CD4-positive, alpha-beta T cell treated with Interleukin-6 for 4 hours (primary cell): ENCODE measurements around the gene GRB10.
"Not testable (repeated sequence)": the region's sequence is repeated elsewhere in the genome, so short reads cannot be mapped to it uniquely, and the experiment has no call there.

Source experiments
- DNase-seq: peaks from one replicate; pipeline ENCODE4 v3.0.0-alpha.2; 2020; ENCODE audit warnings: mixed read lengths

Gene GRB10

GRCh38 chr7:50564640-50565558 lies 217.8 kb downstream of the GRB10 start, which contains the start of gene DDC:
Gene DDC, minus strand, starts transcription at chr7:50565405. Its CDS starts 21,320 bp downstream, at chr7:50544085.
- no peak for DNase-seq

DNA sequence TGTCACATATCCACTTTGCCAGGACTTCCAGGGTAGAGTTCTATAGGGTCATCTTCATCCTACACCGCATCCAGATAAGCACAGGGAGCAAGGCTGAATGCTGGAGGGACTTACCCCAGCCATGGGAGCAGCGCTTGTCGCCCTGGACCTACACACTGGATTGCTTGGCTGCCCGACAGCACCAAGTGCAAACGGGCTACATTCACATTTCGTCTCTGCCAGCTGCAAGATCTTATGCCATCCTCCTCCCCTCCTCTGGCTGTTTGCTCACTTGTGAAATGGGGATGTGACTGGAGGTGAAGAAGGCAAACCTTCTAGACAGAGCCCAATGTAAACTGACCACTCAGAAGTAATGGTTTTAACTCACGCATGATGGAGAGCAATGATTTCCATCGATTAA lies 218.5 kb downstream of the GRB10 start:
- no peak for DNase-seq

GRCh38 chr7:50562136-50562535 lies 220.6 kb downstream of the GRB10 start:
- no peak for DNase-seq

GRCh38 chr7:50560865-50561351 lies 221.8 kb downstream of the GRB10 start:
- DNase-seq: no peak

DNA sequence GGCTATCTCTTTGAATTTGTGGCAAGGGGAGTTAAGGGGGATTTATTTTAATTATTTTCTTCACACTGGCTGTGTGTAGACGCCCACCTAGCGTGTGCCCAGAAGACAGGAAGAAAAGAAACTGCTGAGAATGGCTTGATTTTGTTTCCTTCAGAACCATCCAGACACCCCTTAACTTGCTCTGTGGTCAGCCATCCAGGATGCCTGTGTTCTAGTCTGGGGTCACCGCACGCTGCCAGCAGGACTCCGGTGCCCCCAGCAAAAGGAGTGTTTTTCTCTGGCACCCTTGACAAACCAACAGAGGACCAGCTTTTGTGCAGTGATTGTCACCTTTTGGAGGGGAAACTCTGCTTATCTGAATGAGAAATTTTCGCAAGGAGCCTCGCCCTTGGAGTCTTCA lies 222.8 kb downstream of the GRB10 start:
- DNase-seq: no peak

DNA sequence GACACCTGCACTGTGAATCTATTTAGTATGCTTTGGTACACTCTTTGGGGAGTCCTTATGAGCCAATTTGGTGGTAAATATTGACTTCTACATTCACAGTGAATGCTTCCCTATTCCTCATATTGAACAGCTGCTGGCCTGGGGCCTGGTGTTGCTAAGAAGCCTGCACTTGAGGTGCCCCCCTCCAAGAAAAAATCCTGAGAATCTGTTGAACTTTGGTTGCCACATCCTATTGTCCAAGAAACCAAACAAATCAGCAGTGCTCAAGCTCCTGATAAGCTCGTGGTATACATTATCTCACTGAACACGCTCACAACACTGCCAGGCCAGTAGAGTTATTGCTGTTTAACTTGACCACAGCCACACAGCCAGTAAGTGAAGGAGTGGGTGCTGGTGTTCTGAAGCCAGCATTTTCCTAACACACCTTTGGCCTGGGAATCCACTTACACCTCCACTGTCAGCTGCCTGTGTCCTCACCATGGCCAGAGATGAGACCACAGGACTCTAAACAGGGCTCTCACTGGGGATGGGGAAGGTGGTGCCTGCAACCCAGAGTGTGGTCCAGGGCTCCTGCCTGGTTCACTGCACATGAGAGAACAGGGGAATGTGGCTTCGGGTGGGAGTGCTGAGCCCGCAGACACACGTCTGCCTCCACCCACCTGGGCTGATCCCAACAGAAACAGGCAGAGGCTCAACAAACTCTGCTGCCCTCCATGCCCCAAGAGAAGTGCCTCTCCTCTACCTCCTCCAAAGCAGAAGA lies 224.2 kb downstream of the GRB10 start:
- no peak for DNase-seq

GRCh38 chr7:50557099-50557498 lies 225.6 kb downstream of the GRB10 start:
- DNase-seq: no peak

- no peak for DNase-seq
Measured at GRCh38 chr7:50556247-50556991, 226.3 kb downstream of the GRB10 start.

DNA sequence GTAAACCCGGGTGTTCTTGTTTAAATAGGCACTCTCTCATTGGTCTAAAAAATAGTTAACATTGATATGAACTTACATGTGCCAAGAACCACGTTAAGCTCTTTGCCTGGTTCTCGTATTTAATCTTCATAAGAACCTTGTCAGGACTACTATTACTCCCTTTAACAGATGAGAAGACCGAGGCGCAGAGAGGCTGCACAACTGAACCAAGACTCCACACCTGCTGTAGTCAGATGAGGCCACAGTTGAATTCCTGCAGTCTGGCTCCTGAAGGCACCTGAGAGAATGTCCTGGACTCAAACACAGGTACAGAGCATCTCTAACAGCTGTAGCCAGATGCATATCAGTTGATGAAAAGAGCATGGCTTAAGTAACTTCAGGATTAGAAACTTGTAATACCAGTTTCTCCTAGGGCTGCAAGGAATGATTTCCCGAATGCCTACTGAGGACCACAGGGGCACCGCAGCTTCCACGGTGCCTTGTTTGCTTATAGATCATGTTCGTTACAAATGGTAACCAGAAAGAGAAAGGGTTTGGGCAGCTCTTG lies 227.0 kb downstream of the GRB10 start:
- no peak for DNase-seq

DNA sequence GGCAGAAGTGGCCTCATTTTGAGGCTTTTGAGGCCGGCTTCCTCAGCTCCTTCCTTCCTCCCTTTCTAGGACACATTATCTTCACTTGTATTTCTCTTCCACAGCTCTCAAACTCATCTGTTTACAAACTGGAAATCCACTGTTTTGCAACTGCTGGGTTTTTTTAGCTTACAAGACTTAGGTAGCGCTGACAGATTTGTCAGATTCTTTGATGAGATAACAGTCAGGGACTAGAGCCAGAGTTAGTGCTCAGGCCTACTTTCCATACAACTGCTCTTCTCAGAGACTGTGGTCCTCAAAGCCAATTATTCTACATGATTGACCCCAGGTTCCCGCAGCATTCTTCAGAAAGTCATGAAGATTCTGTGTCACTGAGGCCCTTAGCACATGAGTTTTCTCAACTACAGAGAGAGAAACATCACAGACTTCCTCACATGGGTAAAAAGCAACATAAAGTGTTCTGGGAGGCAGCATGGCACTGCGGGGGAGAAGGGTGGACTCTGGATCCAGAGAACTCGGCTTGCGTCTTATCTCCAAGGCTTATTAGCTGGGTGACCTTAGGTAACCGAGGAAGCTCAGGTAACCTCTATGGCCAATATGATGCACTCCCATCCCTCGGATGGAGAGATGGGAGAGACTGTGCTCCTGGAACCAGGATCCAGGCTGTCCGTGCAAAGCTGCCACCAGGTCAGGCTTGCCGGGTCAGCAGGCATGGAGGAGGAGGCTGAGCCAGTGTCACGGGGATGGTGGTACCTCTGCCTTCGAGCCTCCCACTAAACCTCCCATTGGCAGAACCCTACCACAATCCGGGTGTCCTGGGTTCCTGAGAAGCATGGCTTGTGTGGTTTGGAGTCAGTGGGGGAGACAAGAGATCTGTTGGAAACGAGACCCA lies 228.0 kb downstream of the GRB10 start:
- DNase-seq: no peak

GRCh38 chr7:50553973-50554372 lies 228.7 kb downstream of the GRB10 start:
- DNase-seq: no peak

- no peak for DNase-seq
Measured at GRCh38 chr7:50552921-50553320, 229.8 kb downstream of the GRB10 start.

DNA sequence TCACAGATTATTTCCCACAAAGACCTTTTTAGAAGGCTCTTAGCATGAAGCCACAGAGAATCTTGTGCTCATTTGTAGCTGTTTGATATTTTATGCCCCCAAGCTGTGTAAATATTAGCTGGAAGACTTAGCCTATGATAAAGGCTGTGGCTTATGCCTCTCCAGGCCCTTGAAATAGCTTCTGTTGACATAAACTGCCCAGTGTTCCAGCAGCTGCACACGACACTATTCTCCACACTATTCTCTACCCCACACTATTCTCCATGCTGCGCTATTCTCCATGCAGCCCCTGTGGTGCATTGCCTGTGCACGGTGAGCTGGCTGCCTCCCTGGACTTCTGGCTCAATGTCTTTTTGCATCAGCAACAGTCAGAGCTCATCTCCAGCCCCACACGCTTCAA lies 230.6 kb downstream of the GRB10 start:
- DNase-seq: no peak

- DNase-seq: not testable (repeated sequence)
Measured at GRCh38 chr7:50545613-50546012, 237.1 kb downstream of the GRB10 start.

DNA sequence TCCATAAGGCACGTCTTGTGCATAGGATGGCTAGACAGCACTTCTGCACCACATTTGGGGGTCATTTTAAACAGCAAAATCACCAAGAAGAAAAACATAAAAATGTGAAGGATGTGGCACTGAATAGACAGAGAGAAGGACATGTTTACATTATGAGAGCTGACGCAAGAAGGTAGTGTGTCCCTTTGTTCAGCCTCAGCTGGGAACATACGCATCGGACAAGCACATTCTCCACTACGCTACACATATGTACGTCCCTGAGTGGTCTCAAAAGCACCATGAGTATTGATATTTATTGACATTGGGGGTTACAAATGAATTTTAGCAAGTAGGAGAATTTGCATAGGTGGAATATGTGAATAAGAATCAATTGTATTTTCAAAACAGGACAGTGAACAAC lies 237.7 kb downstream of the GRB10 start:
- no peak for DNase-seq

DNA sequence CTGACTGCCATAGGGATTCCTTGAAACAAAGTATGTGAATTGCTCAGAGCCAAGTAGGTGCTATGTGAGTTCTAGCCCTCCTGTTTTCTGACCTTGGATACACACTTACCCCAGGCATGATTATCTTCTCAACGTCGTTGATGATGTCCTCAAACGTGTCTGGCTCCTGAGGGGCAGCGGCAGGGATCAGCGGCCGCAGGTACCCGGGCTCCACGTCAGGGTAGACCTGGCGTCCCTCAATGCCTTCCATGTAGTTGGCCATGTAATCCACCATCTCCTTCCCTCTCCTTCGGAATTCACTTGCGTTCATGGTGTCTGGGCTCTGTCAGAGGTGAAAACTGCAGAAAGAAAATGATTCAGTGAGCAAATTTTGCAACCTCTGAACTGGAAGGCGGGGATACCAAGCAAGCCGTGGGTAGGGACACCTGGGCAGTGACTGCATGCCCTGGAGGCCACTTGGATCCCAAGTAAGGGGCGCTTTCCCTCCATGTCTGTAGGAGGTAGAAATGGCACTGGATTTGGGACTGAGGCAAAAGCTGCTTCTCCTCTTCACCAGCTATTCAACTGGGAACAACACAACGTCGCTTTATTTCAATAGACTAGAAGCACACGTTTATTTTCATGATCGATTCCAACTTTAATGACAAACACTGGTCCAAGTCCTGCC lies 238.8 kb downstream of the GRB10 start:
- no peak for DNase-seq

GRCh38 chr7:50542132-50542531 lies 240.6 kb downstream of the GRB10 start:
- no peak for DNase-seq

- no peak for DNase-seq
Measured at GRCh38 chr7:50540785-50541579, 241.7 kb downstream of the GRB10 start.
